GM12892 (cell line): ENCODE data around the gene MYH3.

Experiments
- POLR2A ChIP-seq: IDR thresholded peaks from 2 replicates; pipeline ENCODE4 v1.6.1; 2011; ENCODE audit warnings: low read depth, low read length, control low read depth
- POLR2AphosphoS5 ChIP-seq: IDR thresholded peaks from 2 replicates; pipeline ENCODE4 v1.6.1; 2011; ENCODE audit warnings: low read depth, low read length, control low read depth

DNA sequence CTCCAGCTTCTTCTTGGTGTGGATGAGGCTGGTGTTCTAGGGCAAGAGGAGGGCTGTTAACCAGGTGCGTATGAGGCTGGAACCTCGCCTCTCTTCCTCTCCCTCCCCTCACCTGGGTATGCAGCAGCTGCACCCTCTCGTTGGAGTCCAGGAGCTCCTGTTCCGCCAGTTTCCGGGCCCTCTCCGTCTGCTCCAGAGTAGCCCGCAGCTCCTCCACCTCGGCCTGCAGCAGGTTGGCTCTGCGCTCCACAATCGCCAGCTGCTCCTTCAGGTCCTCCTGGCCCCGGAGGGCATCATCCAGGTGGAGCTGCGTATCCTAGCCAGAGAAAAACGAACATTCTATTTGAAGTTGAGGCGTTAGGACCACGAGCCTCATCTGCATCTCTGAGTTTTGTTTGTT lies 25.4 kb downstream of the MYH3 start:
- TF ChIP-seq POLR2A: no peak
- TF ChIP-seq POLR2AphosphoS5: no peak
